ENCODE measurements around the gene SHF. TPM values are rescaled to one million over a fixed set of nuclear protein-coding genes. Genes with fewer than 3 reads are reported as not detected.

SHF gene
- total RNA-seq, 2 donors from 2014 or later = 15.1 to 18.7 TPM

- Histone ChIP-seq H3K4me3 (no peak overlapping the region), H3K27ac (no peak overlapping the region), H3K9me3 (no peaks in the 10 kb centered on the region), H3K36me3 (no peaks in the 10 kb centered on the region), H3K27me3 (replicated peaks; ENCODE audit: insufficient read depth) (no peaks in the 10 kb centered on the region), H3K4me1 (ENCODE audit: control insufficient read depth in 1 of 2, low read depth in 2 of 2) (no peaks in the 10 kb centered on the region)
- no peak for ATAC-seq (ENCODE audit: insufficient number of reproducible peaks, low FRiP score, low read depth)
- no peak for DNase-seq (ENCODE audit: low spot score)
- TF ChIP-seq CTCF (IDR thresholded peaks at IDR 0.05) = no peak
These were observed 13.2 kb downstream of the SHF start for GRCh38 chr15:45174577-45174976.

GRCh38 chr15:45174069-45174468 is 13.7 kb downstream of the SHF start:
- no peak for TF ChIP-seq CTCF (IDR thresholded peaks at IDR 0.05)
- DNase-seq (ENCODE audit: low spot score) = no peak
- Histone ChIP-seq H3K27ac (no peak overlapping the region), H3K36me3 (no peaks in the 10 kb centered on the region), H3K9me3 (no peaks in the 10 kb centered on the region), H3K4me1 (ENCODE audit: control insufficient read depth in 1 of 2, low read depth in 2 of 2) (no peaks in the 10 kb centered on the region), H3K4me3 (no peak overlapping the region), H3K27me3 (replicated peaks; ENCODE audit: insufficient read depth) (no peaks in the 10 kb centered on the region)
- no peak for ATAC-seq (ENCODE audit: insufficient number of reproducible peaks, low FRiP score, low read depth)

GRCh38 chr15:45171912-45172311 is 15.9 kb downstream of the SHF start:
- no peak for DNase-seq (ENCODE audit: low spot score)
- no peak for ATAC-seq (ENCODE audit: insufficient number of reproducible peaks, low FRiP score, low read depth)
- no peaks in the 10 kb centered on the region for H3K36me3 ChIP-seq

GRCh38 chr15:45169608-45170480 is 17.9 kb downstream of the SHF start:
- Histone ChIP-seq H3K4me1 (ENCODE audit: control insufficient read depth in 1 of 2, low read depth in 2 of 2) (peaks cover 0 to 23% of the 10 kb centered on the region in 2 donors), H3K9me3 (no peaks in the 10 kb centered on the region), H3K4me3 (no peak overlapping the region), H3K27ac (peak overlapping the region in 1 of 2 donors; percentile 23), H3K27me3 (replicated peaks; ENCODE audit: insufficient read depth) (no peaks in the 10 kb centered on the region), H3K36me3 (no peaks in the 10 kb centered on the region)
- no peak for TF ChIP-seq CTCF (IDR thresholded peaks at IDR 0.05)
- ATAC-seq (ENCODE audit: insufficient number of reproducible peaks, low FRiP score, low read depth) = no peak
- no peak for DNase-seq (ENCODE audit: low spot score)

More at GRCh38 chr15:45171912-45172311, 15.9 kb downstream of the SHF start:
- no peak for TF ChIP-seq CTCF (IDR thresholded peaks at IDR 0.05)
- Histone ChIP-seq H3K4me3 (no peak overlapping the region), H3K27me3 (replicated peaks; ENCODE audit: insufficient read depth) (no peaks in the 10 kb centered on the region), H3K4me1 (ENCODE audit: control insufficient read depth in 1 of 2, low read depth in 2 of 2) (peaks cover 0 to 11% of the 10 kb centered on the region in 2 donors), H3K9me3 (no peaks in the 10 kb centered on the region), H3K27ac (no peak overlapping the region)

GRCh38 chr15:45168751-45169551 is 18.8 kb downstream of the SHF start:
- no peak for TF ChIP-seq CTCF (IDR thresholded peaks at IDR 0.05)
- Histone ChIP-seq H3K36me3 (no peaks in the 10 kb centered on the region), H3K27me3 (replicated peaks; ENCODE audit: insufficient read depth) (no peaks in the 10 kb centered on the region), H3K4me1 (ENCODE audit: control insufficient read depth in 1 of 2, low read depth in 2 of 2) (peaks cover 0 to 23% of the 10 kb centered on the region in 2 donors), H3K9me3 (no peaks in the 10 kb centered on the region), H3K27ac (peak overlapping the region; percentile 45 to 97), H3K4me3 (no peak overlapping the region)
- DNase-seq (ENCODE audit: low spot score) (no peak), ATAC-seq (ENCODE audit: insufficient number of reproducible peaks, low FRiP score, low read depth) (no peak)

Measured in thoracic aorta (tissue), 2 donors.